Endothelial cell of umbilical vein (primary cell): Measurements from ENCODE around the gene BPIFA1. TPM values are rescaled to one million over a fixed set of nuclear protein-coding genes. Genes with fewer than 3 reads are reported as not detected.

Source experiments
- BruUV-seq: library from RNA; stranded (reverse); fragments of 400-500 nt; replicated peaks from 2 replicates; lab custom pipeline; 2021; lab: Mats Ljungman, UMichigan
- CTCF ChIA-PET: fragments of 300-600, 350-600 bp; sonication (Branson Sonifier 250); formaldehyde crosslinking; loops from one replicate; lab custom pipeline; 2021; ENCODE audit warnings: antibody characterized with exemption, inconsistent platforms; lab: Charles Lee
- POLR2A ChIA-PET: fragments of 300-600, 350-600 bp; sonication (Branson Sonifier 250); formaldehyde crosslinking; loops from one replicate; lab custom pipeline; 2021; ENCODE audit warnings: antibody characterized with exemption, inconsistent platforms; lab: Charles Lee
- DNase-seq: peaks from one replicate; pipeline ENCODE4 v3.0.0-alpha.2; 2011; ENCODE audit warnings: low read depth, low spot score
- FAIRE-seq: peaks from 2 replicates; lab custom pipeline; 2011; peaks lifted over from hg19 to GRCh38; lab: Jason Lieb, UNC
- H2AFZ ChIP-seq: 2 replicates; pipeline ENCODE4 v1.6.0; 2012; ENCODE audit warnings: low read depth, low read length, control low read depth, inconsistent platforms
- H3K27ac ChIP-seq: 2 replicates; pipeline ENCODE4 v1.5.1; 2011; ENCODE audit warnings: low read depth, mild to moderate bottlenecking, control low read depth, low read length, moderate library complexity; ENCODE audit not compliant: insufficient read depth
- H3K27me3 ChIP-seq, 2 experiments: 2 replicates each; pipeline versions ENCODE4 v1.6.0 to v1.6.1; 2011; ENCODE audit warnings: low read length in 2 of 2, mixed read lengths in 1 of 2; ENCODE audit not compliant: control insufficient read depth in 2 of 2, insufficient read depth in 2 of 2
- H3K36me3 ChIP-seq, 2 experiments: 2 replicates in 1 of 2; 3 replicates in 1 of 2; pipeline ENCODE4 v1.5.1; 2011; ENCODE audit warnings: low read length in 2 of 2, mild to moderate bottlenecking in 1 of 2, moderate library complexity in 1 of 2; ENCODE audit not compliant: control insufficient read depth in 2 of 2, insufficient read depth in 2 of 2; ENCODE audit errors: extremely low read depth in 1 of 2
- H3K4me1 ChIP-seq: 3 replicates; pipeline ENCODE4 v1.5.1; 2011; ENCODE audit warnings: mild to moderate bottlenecking, low read length; ENCODE audit not compliant: control insufficient read depth, insufficient read depth; ENCODE audit errors: extremely low read depth
- H3K4me2 ChIP-seq: 2 replicates; pipeline ENCODE4 v1.6.1; 2011; ENCODE audit warnings: low read length, control low read depth, mixed read lengths; ENCODE audit not compliant: insufficient read depth
- H3K4me3 ChIP-seq, 3 experiments: fragments of 200-600 bp in 1 of 3; sonication (generic), shearing (Covaris generic) in 1 of 3; replicated peaks in 1 of 3; 2 replicates each; pipeline ENCODE4 v1.5.1; 2011 to 2016; ENCODE audit warnings: control low read depth in 3 of 3, low read length in 3 of 3, mild to moderate bottlenecking in 2 of 3, inconsistent platforms in 1 of 3, low read depth in 1 of 3, moderate library complexity in 1 of 3; ENCODE audit not compliant: insufficient read depth in 1 of 3
- H3K79me2 ChIP-seq: 2 replicates; pipeline ENCODE4 v1.6.0; 2012; ENCODE audit warnings: low read length, inconsistent platforms; ENCODE audit not compliant: control insufficient read depth, insufficient read depth
- H3K9ac ChIP-seq: replicated peaks from 2 replicates; pipeline ENCODE3; 2011; ENCODE audit warnings: low read length, control low read depth; ENCODE audit not compliant: insufficient read depth; ENCODE audit errors: extremely low read depth
- H3K9me1 ChIP-seq: replicated peaks from 3 replicates; pipeline ENCODE4 v1.6.0; 2011; ENCODE audit warnings: mild to moderate bottlenecking, low read length; ENCODE audit not compliant: control insufficient read depth, insufficient read depth; ENCODE audit errors: extremely low read depth
- H3K9me3 ChIP-seq: replicated peaks from 2 replicates; pipeline ENCODE4 v1.5.1; 2012; ENCODE audit warnings: low read length, inconsistent platforms; ENCODE audit not compliant: control insufficient read depth, insufficient read depth
- H4K20me1 ChIP-seq: replicated peaks from 2 replicates; pipeline ENCODE3; 2011; ENCODE audit warnings: mild to moderate bottlenecking, low read length; ENCODE audit not compliant: control insufficient read depth, insufficient read depth; ENCODE audit errors: extremely low read depth
- CTCF ChIP-seq, 2 donors: IDR thresholded peaks; 1 replicate in 1 of 2; 2 replicates in 1 of 2; pipeline ENCODE4 v1.5.1; 2011; ENCODE audit warnings: low read length in 2 of 2, mild to moderate bottlenecking in 2 of 2, moderate library complexity in 2 of 2, control low read depth in 1 of 2, inconsistent platforms in 1 of 2, low read depth in 1 of 2; ENCODE audit not compliant: insufficient read depth in 1 of 2; ENCODE audit errors: extremely low read depth in 1 of 2
- EZH2 ChIP-seq: IDR thresholded peaks from 2 replicates; pipeline ENCODE4 v1.6.1; 2012; ENCODE audit warnings: borderline replicate concordance, low read depth, mild to moderate bottlenecking, moderate library complexity, low read length, inconsistent platforms; ENCODE audit not compliant: severe bottlenecking
- FOS ChIP-seq: IDR thresholded peaks from 2 replicates; pipeline ENCODE4 v1.6.1; 2011; ENCODE audit warnings: mild to moderate bottlenecking, low read length, moderate library complexity, borderline replicate concordance; ENCODE audit not compliant: insufficient read depth
- GATA2 ChIP-seq: IDR thresholded peaks from 2 replicates; pipeline ENCODE4 v1.7.0; 2011; ENCODE audit warnings: low read depth, mild to moderate bottlenecking, moderate library complexity, mixed read lengths, low read length; ENCODE audit not compliant: insufficient read length, insufficient read depth
- JUN ChIP-seq: IDR thresholded peaks from 2 replicates; pipeline ENCODE4 v1.6.1; 2011; ENCODE audit warnings: borderline replicate concordance, low read depth; ENCODE audit not compliant: insufficient read length, insufficient read depth
- MAX ChIP-seq: IDR thresholded peaks from 2 replicates; pipeline ENCODE4 v1.6.1; 2011; ENCODE audit not compliant: insufficient read depth, insufficient read length
- MYC ChIP-seq: IDR thresholded peaks from one replicate; pipeline ENCODE4 v1.6.1; 2011; ENCODE audit warnings: mild to moderate bottlenecking, low read depth, low read length
- POLR2A ChIP-seq: IDR thresholded peaks from 2 replicates; pipeline ENCODE4 v1.6.1; 2012; ENCODE audit warnings: low read depth, mild to moderate bottlenecking, control low read depth, low read length
- POLR2AphosphoS5 ChIP-seq: IDR thresholded peaks from 2 replicates; pipeline ENCODE4 v1.6.1; 2012; ENCODE audit warnings: low read depth, mild to moderate bottlenecking, control low read depth, low read length, moderate library complexity; ENCODE audit not compliant: insufficient read depth
- dilution Hi-C: fragments of 300-500 bp; cut with MboI; formaldehyde crosslinking; loops from one replicate; pipeline ENCODE4 v1.15.0; 2019; ENCODE audit warnings: low sequenced_read_pairs; ENCODE audit not compliant: extremely low pct_ligation_motif_present
- intact Hi-C: fragments of 100-400 bp; cut with micrococcal nuclease; formaldehyde crosslinking; loops from one replicate; pipeline ENCODE4 v1.10.0; 2022
- polyA plus RNA-seq, 4 experiments: library from polyadenylated mRNA; depleted of rRNA in 3 of 4; stranded (reverse) in 3 of 4; unstranded in 1 of 4; fragments of >200 nt; gene quantifications; 2 replicates each; pipeline versions ENCODE4 v1.2.1 to v1.2.3, GENCODE V29; 2011 to 2012; ENCODE audit warnings: missing spikeins in 1 of 4
- total RNA-seq: library from RNA; stranded (reverse); gene quantifications from 2 replicates; pipeline ENCODE4 v1.2.3, GENCODE V29; 2021

The BPIFA1 gene
- total and polyA plus RNA-seq, 2 donors (not counting 3 experiments of a cell fraction or from before 2014, with no cell fraction given) = not detected

GRCh38 chr20:33281550-33282146 is 45.9 kb downstream of the BPIFA1 start:
- no peaks in the 10 kb centered on the region for H3K79me2 ChIP-seq
- POLR2A ChIA-PET = no interaction called here
- H3K9ac ChIP-seq = no peak overlapping the region
- no peaks in the 10 kb centered on the region for H3K36me3 ChIP-seq
- no peaks in the 10 kb centered on the region for H3K4me1 ChIP-seq
- no peaks in the 10 kb centered on the region for H3K9me3 ChIP-seq
- FAIRE-seq (no peak), DNase-seq (no peak)
- no peaks in the 10 kb centered on the region for H4K20me1 ChIP-seq
- H2AFZ ChIP-seq = no peak overlapping the region
- no peak overlapping the region for H3K4me3 ChIP-seq
- no peak overlapping the region for H3K4me2 ChIP-seq
- peaks cover 0 to 6% of the 10 kb centered on the region in 2 experiments for H3K27me3 ChIP-seq
- no peak for TF ChIP-seq CTCF (IDR thresholded peaks at IDR 0.05; ENCODE audit: extremely low read depth in 1 of 2, insufficient read depth in 1 of 2, low read depth in 1 of 2, low read length in 2 of 2)
- no peak for TF ChIP-seq JUN
- TF ChIP-seq MYC = no peak
- intact Hi-C loops = no loop called here
- BruUV-seq = no TSS peak
- no peaks in the 10 kb centered on the region for H3K9me1 ChIP-seq
- no peak overlapping the region for H3K27ac ChIP-seq
- CTCF ChIA-PET = interaction anchor here (1.1 to 1.5 kb wide), 2 partner anchors 10 to 19 kb away, joined by 4 to 5 read pairs; no protein-coding TSS in a partner anchor
- dilution Hi-C loops = no loop called here

GRCh38 chr20:33282196-33282934 is 46.6 kb downstream of the BPIFA1 start:
- no peak overlapping the region for H2AFZ ChIP-seq

More at GRCh38 chr20:33282196-33282934, 46.6 kb downstream of the BPIFA1 start:
- no peaks in the 10 kb centered on the region for H3K36me3 ChIP-seq
- ChIA-PET POLR2A (no interaction called here), CTCF (interaction anchor here (1.1 to 1.5 kb wide), 2 partner anchors 9 to 20 kb away, joined by 4 to 5 read pairs; no protein-coding TSS in a partner anchor)
- no peak for FAIRE-seq
- intact Hi-C loops (no loop called here), dilution Hi-C loops (no loop called here)
- H3K4me2 ChIP-seq = no peak overlapping the region
- peaks cover 2 to 6% of the 10 kb centered on the region in 2 experiments for H3K27me3 ChIP-seq
- no peaks in the 10 kb centered on the region for H4K20me1 ChIP-seq
- no peak overlapping the region for H3K9ac ChIP-seq
- DNase-seq = no peak
- H3K9me1 ChIP-seq = no peaks in the 10 kb centered on the region
- H3K4me3 ChIP-seq = no peak overlapping the region
- TF ChIP-seq CTCF (IDR thresholded peaks at IDR 0.05; ENCODE audit: extremely low read depth in 1 of 2, insufficient read depth in 1 of 2, low read depth in 1 of 2, low read length in 2 of 2) (no peak), GATA2 (no peak), MAX (no peak), JUN (no peak), EZH2 (no peak), FOS (no peak), POLR2AphosphoS5 (no peak), POLR2A (no peak), MYC (no peak)
- H3K9me3 ChIP-seq = no peaks in the 10 kb centered on the region
- no peaks in the 10 kb centered on the region for H3K79me2 ChIP-seq
- H3K4me1 ChIP-seq = no peaks in the 10 kb centered on the region
- no peak overlapping the region for H3K27ac ChIP-seq
- no TSS peak for BruUV-seq
